Panc1 (cell line): ENCODE results near the gene PAX5. TPM values are rescaled to one million over a fixed set of nuclear protein-coding genes. Genes with fewer than 3 reads are reported as not detected.
"Not testable (repeated sequence)": the region's sequence is repeated elsewhere in the genome, so short reads cannot be mapped to it uniquely, and the experiment has no call there.

Source experiments
- ATAC-seq: fragments of 200-7000 bp; cut with Tn5 transposase; 2 replicates; pipeline ENCODE4 v1.9.1; 2020; ENCODE audit warnings: mild to moderate bottlenecking, moderate library complexity
- BruUV-seq: library from RNA; stranded (reverse); fragments of 400-500 nt; replicated peaks from 2 replicates; lab custom pipeline; 2021; lab: Mats Ljungman, UMichigan
- CTCF ChIA-PET: fragments of 300-600 bp; sonication (Branson Sonifier 250); formaldehyde crosslinking; loops from one replicate; lab custom pipeline; 2022; ENCODE audit warnings: antibody characterized with exemption; lab: Charles Lee
- POLR2A ChIA-PET: fragments of 300-600 bp; sonication (Branson Sonifier 250); formaldehyde crosslinking; loops from one replicate; lab custom pipeline; 2022; ENCODE audit warnings: antibody characterized with exemption; lab: Charles Lee
- DNase-seq: peaks from one replicate; pipeline ENCODE4 v3.0.0-alpha.2; 2010; ENCODE audit warnings: low read depth, low spot score
- H3K27ac ChIP-seq: 2 replicates; pipeline ENCODE4 v1.5.1; 2011; ENCODE audit warnings: mild to moderate bottlenecking, low read length, inconsistent platforms
- H3K27me3 ChIP-seq: fragments of 200-500 bp; sonication (Bioruptor generic); 2 replicates; pipeline ENCODE4 v1.6.0; 2014; ENCODE audit warnings: low read length, inconsistent platforms; ENCODE audit not compliant: control insufficient read depth, insufficient read depth
- H3K36me3 ChIP-seq: fragments of 200-500 bp; sonication (Bioruptor generic); 2 replicates; pipeline ENCODE4 v1.5.1; 2014; ENCODE audit warnings: inconsistent platforms, mild to moderate bottlenecking, low read length, moderate library complexity; ENCODE audit not compliant: control insufficient read depth, insufficient read depth
- H3K4me1 ChIP-seq: 2 replicates; pipeline ENCODE4 v1.5.1; 2011; ENCODE audit warnings: inconsistent platforms, mild to moderate bottlenecking, low read length, moderate library complexity; ENCODE audit not compliant: control insufficient read depth, insufficient read depth
- H3K4me3 ChIP-seq, 2 experiments: 2 replicates each; pipeline ENCODE4 v1.5.1; 2011 to 2012; ENCODE audit warnings: low read depth in 2 of 2, low read length in 2 of 2, mild to moderate bottlenecking in 2 of 2, inconsistent platforms in 1 of 2, moderate library complexity in 1 of 2
- H3K9me3 ChIP-seq: fragments of 200-500 bp; sonication (Bioruptor generic); 2 replicates; pipeline ENCODE4 v1.5.1; 2014; ENCODE audit warnings: low read depth, mild to moderate bottlenecking, inconsistent platforms, low read length, moderate library complexity; ENCODE audit not compliant: control insufficient read depth, insufficient read depth
- POLR2AphosphoS5 ChIP-seq: IDR thresholded peaks from 2 replicates; pipeline ENCODE4 v1.6.1; 2012; ENCODE audit warnings: mild to moderate bottlenecking, low read depth, low read length, moderate library complexity
- SIN3A ChIP-seq: IDR thresholded peaks from 2 replicates; pipeline ENCODE4 v1.6.1; 2012; ENCODE audit warnings: low read depth, mild to moderate bottlenecking, low read length, moderate library complexity, borderline replicate concordance; ENCODE audit not compliant: insufficient read depth
- TCF7L2 ChIP-seq: IDR thresholded peaks from 2 replicates; pipeline ENCODE4 v1.6.1; 2011; ENCODE audit warnings: mild to moderate bottlenecking, low read depth, low read length, inconsistent platforms
- in situ Hi-C: cut with HindIII; loops from 2 replicates; pipeline ENCODE4 v1.10.0; 2016; ENCODE audit warnings: low sequenced_read_pairs, low pct_unique_long_range_greater_than_20kb
- intact Hi-C: fragments of 100-400 bp; cut with micrococcal nuclease; formaldehyde crosslinking; loops from one replicate; pipeline ENCODE4 v1.10.0; 2022; ENCODE audit not compliant: unreplicated experiment
- total RNA-seq: library from RNA; stranded (reverse); gene quantifications from one replicate; pipeline ENCODE4 v1.2.1, GENCODE V29; 2021; ENCODE audit not compliant: unreplicated experiment
- TF ChIP-seq, protein P1 (sequence below), 2 experiments: IDR thresholded peaks; 2 replicates each; pipeline ENCODE4 v1.6.1; 2011 to 2012; ENCODE audit warnings: low read depth in 2 of 2, control low read depth in 1 of 2, low read length in 1 of 2, mild to moderate bottlenecking in 1 of 2, moderate library complexity in 1 of 2; ENCODE audit not compliant: insufficient read depth in 1 of 2
- TF ChIP-seq, protein P2 (sequence below): fragments of 450-650 bp; IDR thresholded peaks from 2 replicates; pipeline ENCODE4 v1.5.1; 2017; ENCODE audit warnings: mild to moderate bottlenecking

PAX5 gene
- total RNA-seq, 1 experiment from 2014 or later = 0.39 TPM

DNA sequence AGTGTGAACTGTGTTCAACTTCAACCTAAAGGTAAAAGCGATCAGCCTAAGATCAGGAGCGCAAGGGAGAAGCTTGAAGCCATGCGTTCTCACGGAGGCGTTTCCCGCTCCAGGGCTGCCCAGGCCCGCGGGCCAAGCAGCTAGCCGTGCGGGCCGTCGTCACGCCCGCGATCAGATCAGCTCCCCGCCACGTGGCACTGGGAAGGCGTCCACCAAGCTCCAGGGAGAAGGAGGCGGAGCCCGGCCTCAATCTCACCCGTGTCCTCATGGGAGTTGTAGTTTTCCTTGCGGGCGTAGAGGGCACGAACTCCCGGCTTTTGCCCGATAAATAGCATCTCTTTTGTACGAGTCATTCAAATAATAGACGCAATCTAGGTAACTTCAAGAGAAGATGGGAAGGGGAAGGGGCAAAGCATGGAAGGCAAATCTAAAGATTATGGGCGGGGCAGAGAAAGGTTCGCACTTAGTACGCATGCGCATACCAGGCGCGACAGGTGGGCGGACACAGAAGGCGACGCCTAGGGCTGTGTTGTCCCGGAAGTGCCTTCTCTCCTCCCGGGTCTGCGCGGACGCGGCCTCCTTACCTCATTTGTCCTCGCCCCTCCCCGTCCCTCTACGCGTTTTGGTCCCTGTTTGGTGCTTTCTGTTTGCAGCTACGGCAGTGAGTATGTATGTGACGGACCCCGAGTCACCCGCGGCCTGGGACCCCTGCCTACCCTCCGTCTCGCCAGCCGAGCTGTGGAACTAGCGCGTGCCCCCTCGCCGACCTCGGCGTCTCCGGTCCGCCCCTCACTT is 45.5 kb upstream of the PAX5 start:
- DNase-seq = peak; percentile 94
- Histone ChIP-seq H3K36me3 (no peaks in the 10 kb centered on the region), H3K4me1 (peaks cover 14% of the 10 kb centered on the region; the same call in 1 of the 2 replicates), H3K9me3 (peaks cover 3% of the 10 kb centered on the region; the same call in 1 of the 2 replicates), H3K27ac (peak overlapping the region; percentile 92), H3K4me3 (peak overlapping the region; percentile 71 to 89), H3K27me3 (no peaks in the 10 kb centered on the region)
- in situ Hi-C loops (no loop called here), intact Hi-C loops (loop anchor here (2.0 to 10.0 kb wide), 2 partner anchors 45 to 205 kb away; partner anchors contain the start of gene PAX5)
- ChIA-PET CTCF (interaction anchor here (0.6 to 0.7 kb wide), 2 partner anchors 46 to 192 kb away, joined by 3 to 4 read pairs; partner anchors contain the start of gene PAX5), POLR2A (interaction anchor here (0.6 to 0.7 kb wide), 4 partner anchors 16 to 704 kb away, joined by 3 to 10 read pairs (median 6); no protein-coding TSS in a partner anchor)
- BruUV-seq = TSS peak; percentile 95
- peak; percentile 29 for TF ChIP-seq TCF7L2
- TF ChIP-seq SIN3A = no peak
- no peak for TF ChIP-seq POLR2AphosphoS5
- TF ChIP-seq, protein P1, sequence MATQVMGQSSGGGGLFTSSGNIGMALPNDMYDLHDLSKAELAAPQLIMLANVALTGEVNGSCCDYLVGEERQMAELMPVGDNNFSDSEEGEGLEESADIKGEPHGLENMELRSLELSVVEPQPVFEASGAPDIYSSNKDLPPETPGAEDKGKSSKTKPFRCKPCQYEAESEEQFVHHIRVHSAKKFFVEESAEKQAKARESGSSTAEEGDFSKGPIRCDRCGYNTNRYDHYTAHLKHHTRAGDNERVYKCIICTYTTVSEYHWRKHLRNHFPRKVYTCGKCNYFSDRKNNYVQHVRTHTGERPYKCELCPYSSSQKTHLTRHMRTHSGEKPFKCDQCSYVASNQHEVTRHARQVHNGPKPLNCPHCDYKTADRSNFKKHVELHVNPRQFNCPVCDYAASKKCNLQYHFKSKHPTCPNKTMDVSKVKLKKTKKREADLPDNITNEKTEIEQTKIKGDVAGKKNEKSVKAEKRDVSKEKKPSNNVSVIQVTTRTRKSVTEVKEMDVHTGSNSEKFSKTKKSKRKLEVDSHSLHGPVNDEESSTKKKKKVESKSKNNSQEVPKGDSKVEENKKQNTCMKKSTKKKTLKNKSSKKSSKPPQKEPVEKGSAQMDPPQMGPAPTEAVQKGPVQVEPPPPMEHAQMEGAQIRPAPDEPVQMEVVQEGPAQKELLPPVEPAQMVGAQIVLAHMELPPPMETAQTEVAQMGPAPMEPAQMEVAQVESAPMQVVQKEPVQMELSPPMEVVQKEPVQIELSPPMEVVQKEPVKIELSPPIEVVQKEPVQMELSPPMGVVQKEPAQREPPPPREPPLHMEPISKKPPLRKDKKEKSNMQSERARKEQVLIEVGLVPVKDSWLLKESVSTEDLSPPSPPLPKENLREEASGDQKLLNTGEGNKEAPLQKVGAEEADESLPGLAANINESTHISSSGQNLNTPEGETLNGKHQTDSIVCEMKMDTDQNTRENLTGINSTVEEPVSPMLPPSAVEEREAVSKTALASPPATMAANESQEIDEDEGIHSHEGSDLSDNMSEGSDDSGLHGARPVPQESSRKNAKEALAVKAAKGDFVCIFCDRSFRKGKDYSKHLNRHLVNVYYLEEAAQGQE (IDR thresholded peaks at IDR 0.05; ENCODE audit: insufficient read depth in 1 of 2, low read depth in 2 of 2, low read length in 1 of 2) = no peak
- TF ChIP-seq, protein P2, sequence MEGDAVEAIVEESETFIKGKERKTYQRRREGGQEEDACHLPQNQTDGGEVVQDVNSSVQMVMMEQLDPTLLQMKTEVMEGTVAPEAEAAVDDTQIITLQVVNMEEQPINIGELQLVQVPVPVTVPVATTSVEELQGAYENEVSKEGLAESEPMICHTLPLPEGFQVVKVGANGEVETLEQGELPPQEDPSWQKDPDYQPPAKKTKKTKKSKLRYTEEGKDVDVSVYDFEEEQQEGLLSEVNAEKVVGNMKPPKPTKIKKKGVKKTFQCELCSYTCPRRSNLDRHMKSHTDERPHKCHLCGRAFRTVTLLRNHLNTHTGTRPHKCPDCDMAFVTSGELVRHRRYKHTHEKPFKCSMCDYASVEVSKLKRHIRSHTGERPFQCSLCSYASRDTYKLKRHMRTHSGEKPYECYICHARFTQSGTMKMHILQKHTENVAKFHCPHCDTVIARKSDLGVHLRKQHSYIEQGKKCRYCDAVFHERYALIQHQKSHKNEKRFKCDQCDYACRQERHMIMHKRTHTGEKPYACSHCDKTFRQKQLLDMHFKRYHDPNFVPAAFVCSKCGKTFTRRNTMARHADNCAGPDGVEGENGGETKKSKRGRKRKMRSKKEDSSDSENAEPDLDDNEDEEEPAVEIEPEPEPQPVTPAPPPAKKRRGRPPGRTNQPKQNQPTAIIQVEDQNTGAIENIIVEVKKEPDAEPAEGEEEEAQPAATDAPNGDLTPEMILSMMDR = no peak
- peak; percentile 99 for ATAC-seq

DNA sequence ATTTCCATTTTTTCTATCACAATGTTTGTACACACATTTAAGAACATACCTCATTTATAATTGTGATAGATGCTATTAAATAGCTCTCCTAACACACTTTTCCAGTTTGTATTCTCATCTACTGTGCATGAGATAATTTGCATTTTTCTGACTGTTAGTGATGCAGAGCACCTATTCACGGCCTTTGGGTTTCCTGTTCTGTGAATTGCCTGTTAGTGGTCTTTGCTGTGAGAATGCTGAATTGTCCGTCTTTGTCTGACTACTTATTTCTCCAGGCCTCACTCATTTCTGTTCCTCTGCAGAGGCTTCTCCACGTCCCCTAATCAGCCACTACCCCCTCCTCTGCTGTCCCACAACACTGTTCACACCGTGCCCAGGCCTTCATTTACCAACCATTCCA is 40.7 kb upstream of the PAX5 start:
- DNase-seq, ATAC-seq, H3K9me3 ChIP-seq, H3K27me3 ChIP-seq, H3K4me3 ChIP-seq, POLR2A ChIA-PET, H3K27ac ChIP-seq, in situ Hi-C loops, H3K4me1 ChIP-seq, H3K36me3 ChIP-seq, BruUV-seq, CTCF ChIA-PET: not testable (repeated sequence)
- intact Hi-C loops = loop anchor here (10.0 kb wide), 1 partner anchor 200 kb away; no protein-coding TSS in a partner anchor
